ENCODE data around the gene MPPE1.

- TF ChIP-seq, protein P1, sequence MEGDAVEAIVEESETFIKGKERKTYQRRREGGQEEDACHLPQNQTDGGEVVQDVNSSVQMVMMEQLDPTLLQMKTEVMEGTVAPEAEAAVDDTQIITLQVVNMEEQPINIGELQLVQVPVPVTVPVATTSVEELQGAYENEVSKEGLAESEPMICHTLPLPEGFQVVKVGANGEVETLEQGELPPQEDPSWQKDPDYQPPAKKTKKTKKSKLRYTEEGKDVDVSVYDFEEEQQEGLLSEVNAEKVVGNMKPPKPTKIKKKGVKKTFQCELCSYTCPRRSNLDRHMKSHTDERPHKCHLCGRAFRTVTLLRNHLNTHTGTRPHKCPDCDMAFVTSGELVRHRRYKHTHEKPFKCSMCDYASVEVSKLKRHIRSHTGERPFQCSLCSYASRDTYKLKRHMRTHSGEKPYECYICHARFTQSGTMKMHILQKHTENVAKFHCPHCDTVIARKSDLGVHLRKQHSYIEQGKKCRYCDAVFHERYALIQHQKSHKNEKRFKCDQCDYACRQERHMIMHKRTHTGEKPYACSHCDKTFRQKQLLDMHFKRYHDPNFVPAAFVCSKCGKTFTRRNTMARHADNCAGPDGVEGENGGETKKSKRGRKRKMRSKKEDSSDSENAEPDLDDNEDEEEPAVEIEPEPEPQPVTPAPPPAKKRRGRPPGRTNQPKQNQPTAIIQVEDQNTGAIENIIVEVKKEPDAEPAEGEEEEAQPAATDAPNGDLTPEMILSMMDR (conservative IDR thresholded peaks at IDR 0.05 in 1 of 2, IDR thresholded peaks at IDR 0.05 in 1 of 2; ENCODE audit: extremely low read depth in 1 of 2, insufficient read depth in 1 of 2, low read depth in 1 of 2, low read length in 2 of 2): no peak
- no peak for TF ChIP-seq EZH2 (IDR thresholded peaks at IDR 0.05; ENCODE audit: borderline replicate concordance, low read length)
Measured at GRCh38 chr18:11951390-11951851, 43.3 kb upstream of the MPPE1 start.

Measured in mammary epithelial cell (primary cell).